GM21390 (cell line): ENCODE measurements around the gene ENOPH1.
"Not testable (repeated sequence)": the region's sequence is repeated elsewhere in the genome, so short reads cannot be mapped to it uniquely, and the experiment has no call there.

Experiments
- ATAC-seq: cut with Tn5 transposase; IDR thresholded peaks from one replicate; pipeline ENCODE4 v1.9.1; 2021; ENCODE audit not compliant: unreplicated experiment

Gene ENOPH1

DNA sequence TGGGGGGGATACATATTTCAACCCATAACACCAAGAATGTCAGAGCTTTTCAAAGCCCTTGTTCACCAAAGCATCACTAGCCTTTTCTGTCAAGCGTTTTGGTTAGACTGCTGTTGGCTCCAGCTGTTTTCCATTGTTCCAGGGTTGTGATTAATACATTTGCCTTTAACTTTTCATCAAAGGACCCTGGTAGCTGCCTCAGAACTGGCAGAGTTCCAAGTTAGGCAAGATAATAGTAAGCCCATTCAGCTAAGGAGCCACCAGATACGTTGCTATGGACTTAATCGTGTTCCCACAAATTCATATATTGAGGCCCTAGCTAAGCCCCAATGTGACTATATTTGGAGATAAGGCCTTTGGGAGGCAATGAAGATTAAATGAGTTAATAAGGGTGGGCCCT lies 37.1 kb downstream of the ENOPH1 start:
- no peak for ATAC-seq

GRCh38 chr4:82469791-82470345 lies 39.5 kb downstream of the ENOPH1 start:
- ATAC-seq, result no peak

DNA sequence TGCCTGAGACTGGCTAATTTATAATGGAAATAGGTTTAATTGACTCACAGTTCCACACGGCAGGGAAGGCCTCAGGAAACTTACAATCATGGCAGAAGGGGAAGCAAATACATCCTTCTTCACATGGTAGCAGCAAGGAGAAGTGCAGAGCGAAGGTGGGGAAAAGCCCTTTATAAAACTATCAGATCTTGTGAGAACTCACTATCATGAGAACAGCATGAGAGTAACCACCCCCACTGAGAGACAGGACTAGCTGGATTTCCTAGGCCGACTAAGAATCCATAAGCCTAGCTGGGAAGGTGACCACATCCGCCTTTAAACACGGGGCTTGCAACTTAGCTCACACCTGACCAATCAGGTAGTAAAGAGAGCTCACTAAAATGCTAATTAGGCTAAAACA lies 42.7 kb downstream of the ENOPH1 start:
- not testable (repeated sequence) for ATAC-seq

DNA sequence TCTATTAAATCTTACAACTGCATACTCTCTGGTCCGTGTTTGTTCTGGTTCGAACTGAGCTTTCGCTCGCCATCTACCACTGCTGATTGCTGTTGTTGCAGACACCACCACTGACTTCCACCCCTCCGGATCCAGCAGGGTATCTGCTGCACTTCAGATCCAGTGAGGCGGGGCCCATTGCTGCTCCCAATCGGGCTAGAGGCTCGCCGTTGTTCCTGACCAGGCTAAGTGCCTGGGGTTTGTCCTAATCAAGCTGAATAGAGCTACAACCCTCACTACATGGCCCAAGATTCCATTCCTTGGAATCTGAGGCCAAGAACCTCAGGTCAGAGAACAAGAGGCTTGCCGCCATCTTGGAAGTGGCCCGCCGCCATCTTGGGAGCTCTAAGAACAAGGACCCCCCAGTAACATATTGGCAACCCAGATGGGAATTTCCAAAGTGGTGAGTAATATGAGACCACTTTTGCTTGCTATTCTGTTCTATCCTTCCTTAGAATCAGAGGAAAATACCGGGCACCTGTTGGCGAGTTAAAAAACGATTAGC lies 43.3 kb downstream of the ENOPH1 start:
- no peak for ATAC-seq

GRCh38 chr4:82475931-82476330 lies 45.5 kb downstream of the ENOPH1 start:
- not testable (repeated sequence) for ATAC-seq

GRCh38 chr4:82477469-82477868 lies 47.1 kb downstream of the ENOPH1 start:
- ATAC-seq, result not testable (repeated sequence)

DNA sequence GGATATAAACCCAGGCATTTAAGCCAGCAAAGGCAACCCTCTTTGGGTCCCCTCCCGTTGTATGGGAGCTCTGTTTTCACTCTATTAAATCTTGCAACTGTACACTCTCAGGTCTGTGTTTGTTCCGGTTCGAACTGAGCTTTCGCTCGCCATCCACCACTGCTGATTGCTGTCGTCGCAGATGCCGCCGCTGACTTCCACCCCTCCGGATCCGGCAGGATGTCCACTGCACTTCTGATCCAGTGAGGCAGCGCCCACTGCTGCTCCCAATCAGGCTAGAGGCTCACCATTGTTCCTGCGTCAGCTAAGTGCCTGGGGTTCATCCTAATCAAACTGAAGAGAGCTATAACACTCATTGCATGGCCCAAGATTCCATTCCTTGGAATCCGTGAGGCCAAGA lies 49.2 kb downstream of the ENOPH1 start:
- no peak for ATAC-seq

DNA sequence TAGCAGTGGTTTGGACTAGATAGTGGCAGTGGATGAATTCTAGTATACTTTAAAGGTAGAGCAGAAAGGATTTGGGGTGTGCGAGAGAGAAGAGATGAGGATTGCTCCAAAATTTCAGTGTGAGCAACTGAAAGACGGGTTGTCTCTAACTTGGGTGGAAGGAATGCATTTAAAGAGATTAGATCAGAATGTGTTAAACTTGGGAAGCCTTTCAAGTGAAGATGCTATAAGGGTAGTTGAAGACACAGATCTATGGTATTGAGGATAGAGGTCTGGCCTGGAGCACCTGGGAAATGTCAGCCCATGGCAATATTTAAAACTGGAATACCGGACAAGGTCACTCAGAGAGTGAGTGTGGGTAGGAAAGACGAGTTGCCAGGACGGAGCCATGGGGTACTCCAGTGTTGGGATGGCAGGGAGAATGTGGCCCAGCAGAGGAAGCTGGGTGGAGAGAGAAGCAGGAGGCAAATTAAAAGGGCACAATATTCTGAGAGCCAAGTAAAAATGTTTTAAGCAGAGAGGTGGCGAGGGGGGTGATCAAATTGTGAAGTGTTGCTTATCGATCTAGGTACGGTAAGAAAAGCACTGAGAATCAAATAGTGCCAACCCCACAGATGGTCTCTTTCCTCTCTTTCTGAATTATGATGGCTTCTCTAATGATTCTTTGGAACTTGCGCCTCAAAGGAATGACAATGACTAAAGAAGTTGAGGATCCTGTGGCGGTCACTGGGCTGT lies 50.5 kb downstream of the ENOPH1 start:
- no peak for ATAC-seq

DNA sequence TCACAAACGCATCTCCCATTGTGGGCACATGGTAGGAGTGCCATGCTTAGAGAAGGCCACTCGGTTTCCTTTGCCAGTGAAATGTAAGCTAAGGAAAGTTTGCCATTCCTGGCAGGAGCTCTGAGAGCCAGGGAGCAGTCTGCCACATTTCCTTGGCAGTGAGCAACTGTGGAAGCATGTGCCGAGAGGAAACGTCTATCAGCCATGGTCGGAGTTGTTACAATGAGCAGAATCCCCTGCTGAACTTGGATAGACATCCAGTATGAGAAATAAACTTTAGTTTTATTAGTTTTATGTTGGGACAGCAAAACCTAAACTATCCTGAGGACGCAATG lies 51.1 kb downstream of the ENOPH1 start:
- ATAC-seq, result no peak

DNA sequence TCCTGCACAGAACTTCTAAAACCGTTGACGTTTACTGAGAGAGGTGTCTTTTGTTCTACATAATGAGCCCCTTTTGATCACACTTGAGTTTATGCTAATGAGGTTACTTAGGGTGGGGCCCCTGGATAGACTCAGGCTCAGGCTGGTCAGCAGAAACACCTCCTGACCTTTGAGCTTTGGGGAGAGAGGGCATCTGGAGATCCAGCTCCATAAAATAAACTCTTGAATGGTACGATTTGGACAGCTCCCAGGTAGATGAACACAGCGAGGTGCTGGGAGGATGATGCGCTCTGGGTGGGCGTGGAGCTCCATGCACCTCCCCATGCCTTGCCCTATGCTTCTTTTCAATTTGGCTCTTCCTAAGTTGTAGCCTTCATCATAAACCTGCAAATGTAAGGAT lies 52.0 kb downstream of the ENOPH1 start:
- ATAC-seq, result no peak

- no peak for ATAC-seq
These were observed 54.8 kb downstream of the ENOPH1 start for GRCh38 chr4:82484996-82485783.

DNA sequence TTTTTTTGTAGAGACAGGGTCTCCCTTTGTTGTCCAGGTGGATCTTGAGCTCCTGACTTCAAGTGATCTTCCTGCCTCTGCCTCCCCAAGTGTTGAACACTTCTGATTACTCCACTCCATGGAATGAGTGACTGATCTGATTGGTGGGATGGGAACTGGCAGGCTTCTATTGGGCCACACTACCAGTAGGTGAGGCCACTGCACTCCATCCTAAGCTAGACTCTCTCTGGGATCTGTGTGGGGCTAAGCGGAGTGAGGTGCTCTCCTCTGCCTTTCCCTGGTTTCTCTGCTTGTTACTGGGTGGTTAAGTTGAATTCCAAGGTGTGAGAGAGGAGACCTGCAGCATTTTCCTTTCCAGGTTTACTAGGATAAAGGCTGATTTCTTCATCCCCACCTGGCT lies 58.7 kb downstream of the ENOPH1 start:
- ATAC-seq, result no peak

- ATAC-seq, result no peak
These were observed 59.6 kb downstream of the ENOPH1 start for GRCh38 chr4:82489987-82490386.

DNA sequence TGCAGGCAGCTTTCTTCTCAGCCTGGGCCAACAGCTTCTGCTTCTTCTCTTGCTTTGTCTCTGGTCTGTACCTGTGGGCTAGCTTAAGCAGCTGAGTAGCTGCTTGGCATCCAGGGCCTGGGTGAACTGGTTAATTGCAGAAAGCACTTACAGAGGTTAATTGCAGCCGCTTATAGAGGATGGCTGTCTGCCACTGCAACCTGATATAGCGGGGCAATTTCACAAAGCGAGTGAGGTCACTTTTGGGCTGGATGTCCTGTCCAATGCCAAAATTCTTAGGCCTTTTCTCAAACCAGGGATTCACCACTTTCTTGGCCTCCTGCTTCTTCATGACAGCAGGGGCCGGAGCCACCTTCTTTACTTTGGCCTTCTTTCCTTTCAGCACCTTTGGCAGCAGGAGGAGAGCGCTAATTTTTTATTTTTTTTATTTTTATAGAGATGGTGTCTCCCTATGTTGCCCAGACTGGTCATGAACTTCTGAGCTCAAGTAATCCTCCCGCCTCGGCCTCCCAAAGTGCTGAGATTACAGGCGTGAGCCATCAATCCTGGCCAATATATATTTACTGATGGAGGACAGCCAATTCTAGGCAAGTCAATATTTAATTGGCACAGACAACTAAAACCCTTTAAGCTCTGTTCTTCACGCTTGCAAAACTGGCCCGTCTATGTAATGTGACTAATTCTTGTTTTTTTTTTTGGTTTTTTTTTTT lies 61.0 kb downstream of the ENOPH1 start:
- no peak for ATAC-seq

DNA sequence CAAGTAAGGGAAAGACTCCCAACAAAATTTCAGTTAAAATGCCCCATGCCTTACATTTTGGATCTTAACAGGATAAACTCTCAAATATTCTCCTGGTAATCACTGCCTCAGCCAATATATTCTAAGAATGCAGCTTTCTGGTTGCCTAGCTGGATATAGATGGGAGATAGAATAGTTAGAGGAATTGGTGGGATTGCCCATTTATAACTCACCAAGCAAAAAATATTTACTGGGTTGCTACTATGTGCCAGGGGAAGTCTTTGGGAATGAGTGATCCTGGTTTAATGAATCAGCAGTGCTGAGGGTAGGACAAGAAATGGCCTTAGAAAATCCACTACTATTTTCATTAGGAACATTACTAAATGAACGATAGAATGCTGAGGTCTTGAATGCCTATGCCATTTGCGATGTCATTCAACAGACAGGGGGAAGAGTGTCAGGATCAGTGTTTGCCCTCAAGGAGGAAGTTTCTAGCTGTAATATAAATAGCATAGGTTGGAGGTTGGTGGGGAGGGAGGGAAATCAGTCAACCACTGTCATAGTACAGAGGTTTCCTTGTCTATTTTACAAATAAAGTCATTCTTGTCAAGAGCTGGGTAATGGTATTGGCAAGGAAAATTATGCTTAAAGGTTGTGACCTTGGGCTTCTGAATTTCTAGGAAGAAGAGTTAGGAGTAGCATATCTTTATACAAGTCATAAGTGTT lies 63.5 kb downstream of the ENOPH1 start:
- no peak for ATAC-seq

DNA sequence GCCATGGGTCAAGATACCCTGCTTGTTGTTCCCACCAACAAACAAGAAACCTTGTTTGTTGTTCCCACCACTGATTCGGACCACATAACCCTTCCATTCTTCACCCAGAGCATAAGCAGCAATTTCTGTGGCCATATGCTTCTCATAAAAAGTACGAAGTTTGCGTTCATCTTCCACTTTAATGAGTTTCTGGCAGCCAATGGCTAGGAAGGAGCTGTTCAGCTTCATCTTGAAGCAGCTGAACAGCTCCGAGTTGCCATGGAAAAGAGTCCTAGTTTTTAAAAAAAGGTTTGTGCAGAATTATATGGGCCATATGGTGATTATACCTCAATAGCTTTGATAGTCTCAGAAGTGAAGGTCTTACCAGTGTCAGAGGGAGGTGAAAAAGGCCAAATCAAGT lies 65.3 kb downstream of the ENOPH1 start:
- no peak for ATAC-seq

DNA sequence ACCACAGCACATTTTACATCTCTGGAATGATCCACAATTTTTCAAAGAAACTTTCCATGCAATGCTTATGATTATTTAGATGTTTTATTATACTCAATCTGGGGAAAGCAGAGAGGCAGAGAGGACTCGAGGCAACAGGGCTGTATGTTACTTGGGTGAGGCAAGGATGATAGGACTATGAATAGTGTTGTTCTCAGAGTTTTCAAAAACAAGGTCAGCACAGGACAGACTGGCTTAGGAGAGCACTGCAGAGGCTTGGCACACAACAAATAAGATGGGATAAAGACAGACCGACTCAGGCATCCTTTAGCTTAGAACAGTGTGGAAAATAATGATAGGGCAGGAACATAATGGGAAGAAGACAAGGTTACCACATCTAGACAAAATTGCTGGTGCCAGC lies 66.0 kb downstream of the ENOPH1 start:
- ATAC-seq, result no peak

- no peak for ATAC-seq
These were observed 69.5 kb downstream of the ENOPH1 start for GRCh38 chr4:82499738-82500434.

DNA sequence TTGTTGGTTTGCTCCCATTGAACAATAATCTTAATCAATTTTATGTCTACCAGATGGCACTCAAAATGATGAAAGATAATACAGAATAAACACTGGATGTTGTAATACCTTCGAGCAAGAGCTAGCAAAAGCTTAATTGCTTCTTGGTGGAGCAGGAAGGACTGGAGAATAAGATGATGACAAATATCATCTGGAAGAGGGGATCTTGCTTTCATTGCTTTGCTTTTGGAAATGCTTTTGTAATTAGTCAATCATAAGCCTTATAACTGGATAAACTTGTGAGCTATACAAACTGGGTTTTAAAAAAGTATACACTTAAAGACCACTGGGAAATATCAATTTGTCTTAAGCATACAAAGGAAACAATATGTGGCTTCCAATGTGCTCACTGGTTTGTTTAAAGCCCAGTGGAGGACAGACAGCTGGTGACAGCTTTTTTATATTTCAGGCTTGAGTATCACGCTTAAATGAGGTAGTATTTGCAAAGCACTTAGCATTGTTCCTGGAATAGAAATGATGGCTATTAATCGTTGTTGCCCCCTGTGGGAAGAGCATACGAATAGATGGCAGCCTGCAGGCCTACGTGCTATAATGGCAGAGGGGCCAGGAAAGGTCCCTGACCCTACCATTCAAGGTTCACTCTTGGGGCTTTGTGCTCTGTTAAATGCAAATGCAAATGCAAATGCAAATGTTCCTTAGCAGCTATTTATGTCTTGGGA lies 70.2 kb downstream of the ENOPH1 start:
- no peak for ATAC-seq

DNA sequence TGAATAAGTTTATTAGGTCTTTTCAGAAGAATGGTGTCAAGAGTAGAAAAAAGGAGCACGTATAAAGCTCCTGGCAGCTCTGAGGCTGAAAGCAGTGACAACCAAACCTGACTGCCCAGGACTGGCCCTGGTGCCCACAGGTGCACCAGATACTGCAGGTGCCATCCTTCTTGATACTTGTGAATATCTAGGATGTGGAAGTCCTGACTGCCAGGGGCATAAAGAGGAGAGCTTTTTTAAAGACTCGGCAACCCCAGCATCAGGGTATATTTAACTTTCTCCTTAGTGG lies 70.7 kb downstream of the ENOPH1 start:
- ATAC-seq, result no peak
